SK-N-SH treated with all-trans-retinoic acid at 6 μM for 48 hours (cell line): ENCODE measurements around the gene DCAF4L1.

Experiments used
- ATAC-seq: fragments of 200-7000 bp; cut with Tn5 transposase; 3 replicates; pipeline ENCODE4 v1.9.1; 2020; ENCODE audit warnings: mild to moderate bottlenecking, moderate library complexity
- ARNTL ChIP-seq: fragments of 450-650 bp; formaldehyde crosslinking; IDR thresholded peaks from 2 replicates; pipeline ENCODE4 v1.5.0; 2020; ENCODE audit warnings: low read depth, mild to moderate bottlenecking, moderate library complexity, borderline replicate concordance
- BACH2 ChIP-seq: fragments of 250-450 bp; sonication (Bioruptor Pico); IDR thresholded peaks from 2 replicates; pipeline ENCODE4 v1.9.0; 2021; ENCODE audit warnings: mild to moderate bottlenecking, borderline replicate concordance
- CREB5 ChIP-seq: fragments of 250-450 bp; sonication (Bioruptor Pico); IDR thresholded peaks from 2 replicates; pipeline ENCODE4 v1.5.1; 2020; ENCODE audit warnings: low read depth, mild to moderate bottlenecking, moderate library complexity
- CSDC2 ChIP-seq: fragments of 250-450 bp; sonication (Bioruptor Pico); IDR thresholded peaks from 2 replicates; pipeline ENCODE4 v1.5.0; 2020; ENCODE audit warnings: mild to moderate bottlenecking, moderate library complexity
- CSRNP3 ChIP-seq: fragments of 250-450 bp; sonication (Bioruptor Pico); IDR thresholded peaks from 2 replicates; pipeline ENCODE4 v1.5.1; 2021; ENCODE audit warnings: mild to moderate bottlenecking, moderate library complexity
- ESRRG ChIP-seq: fragments of 250-450 bp; sonication (Bioruptor Pico); IDR thresholded peaks from 2 replicates; pipeline ENCODE4 v1.6.1; 2021; ENCODE audit warnings: mild to moderate bottlenecking
- GLIS3 ChIP-seq: fragments of 250-450 bp; sonication (Bioruptor Pico); IDR thresholded peaks from 2 replicates; pipeline ENCODE4 v1.5.0; 2020; ENCODE audit warnings: mild to moderate bottlenecking, moderate library complexity
- OSR1 ChIP-seq: fragments of 250-450 bp; sonication (Bioruptor Pico); IDR thresholded peaks from 2 replicates; pipeline ENCODE4 v1.8.0; 2022; ENCODE audit warnings: moderate library complexity, mild to moderate bottlenecking, inconsistent platforms
- PATZ1 ChIP-seq: fragments of 250-450 bp; sonication (Bioruptor Pico); IDR thresholded peaks from 2 replicates; pipeline ENCODE4 v1.8.0; 2020; ENCODE audit warnings: mild to moderate bottlenecking, moderate library complexity, borderline replicate concordance
- POU6F1 ChIP-seq: fragments of 250-450 bp; sonication (Bioruptor Pico); IDR thresholded peaks from 2 replicates; pipeline ENCODE4 v1.8.0; 2021; ENCODE audit warnings: low read depth, mild to moderate bottlenecking, moderate library complexity, borderline replicate concordance
- PPARA ChIP-seq: fragments of 250-450 bp; sonication (Bioruptor Pico); IDR thresholded peaks from 2 replicates; pipeline ENCODE4 v1.5.0; 2020; ENCODE audit warnings: mild to moderate bottlenecking, borderline replicate concordance
- RARB ChIP-seq: fragments of 250-450 bp; sonication (Bioruptor Pico); IDR thresholded peaks from 2 replicates; pipeline ENCODE4 v1.8.0; 2021; ENCODE audit warnings: mild to moderate bottlenecking, moderate library complexity
- SNAI2 ChIP-seq: fragments of 250-450 bp; sonication (Bioruptor Pico); IDR thresholded peaks from 2 replicates; pipeline ENCODE4 v1.5.0; 2020; ENCODE audit warnings: mild to moderate bottlenecking, moderate library complexity
- TCF4 ChIP-seq: fragments of 250-450 bp; sonication (Bioruptor Pico); IDR thresholded peaks from 2 replicates; pipeline ENCODE4 v1.8.0; 2021; ENCODE audit warnings: mild to moderate bottlenecking, moderate library complexity, borderline replicate concordance
- TOX ChIP-seq: fragments of 250-450 bp; sonication (Bioruptor Pico); IDR thresholded peaks from 2 replicates; pipeline ENCODE4 v1.8.0; 2021; ENCODE audit warnings: mild to moderate bottlenecking, moderate library complexity, borderline replicate concordance
- TSHZ2 ChIP-seq: fragments of 250-450 bp; sonication (Bioruptor Pico); IDR thresholded peaks from 2 replicates; pipeline ENCODE4 v1.5.0; 2020; ENCODE audit warnings: mild to moderate bottlenecking, moderate library complexity
- ZFP3 ChIP-seq: fragments of 250-450 bp; sonication (Bioruptor Pico); IDR thresholded peaks from 2 replicates; pipeline ENCODE4 v1.5.0; 2020; ENCODE audit warnings: mild to moderate bottlenecking, moderate library complexity
- ZFP30 ChIP-seq: fragments of 450-650 bp; formaldehyde crosslinking; IDR thresholded peaks from 2 replicates; pipeline ENCODE4 v1.5.0; 2022; ENCODE audit warnings: mild to moderate bottlenecking, moderate library complexity
- ZNF565 ChIP-seq: fragments of 450-650 bp; formaldehyde crosslinking; conservative IDR thresholded peaks from 2 replicates; pipeline ENCODE4 v1.5.0; 2020; ENCODE audit warnings: low read depth, mild to moderate bottlenecking, moderate library complexity
- ZNF70 ChIP-seq: fragments of 450-650 bp; formaldehyde crosslinking; IDR thresholded peaks from 2 replicates; pipeline ENCODE4 v1.5.0; 2020; ENCODE audit warnings: mild to moderate bottlenecking, moderate library complexity
- ZNF8 ChIP-seq: fragments of 450-650 bp; formaldehyde crosslinking; IDR thresholded peaks from 2 replicates; pipeline ENCODE4 v1.5.0; 2020; ENCODE audit warnings: mild to moderate bottlenecking, moderate library complexity

Gene DCAF4L1

GRCh38 chr4:41981456-41981855 is at the start of gene DCAF4L1:
DCAF4L1 (plus strand) TSS chr4:41981756; CDS start chr4:41981793, 37 bp downstream.
- no peak for ATAC-seq
- no peak for TF ChIP-seq TOX (CRISPR knock-in tag)

- no peak for ATAC-seq
- TF ChIP-seq ZFP30 (CRISPR knock-in tag) (no peak), ZNF565 (CRISPR knock-in tag) (no peak), ZNF8 (no peak), GLIS3 (CRISPR knock-in tag) (no peak)
These were observed 48.6 kb upstream of the DCAF4L1 start for GRCh38 chr4:41932988-41933387.

GRCh38 chr4:41933997-41934503 is 47.5 kb upstream of the DCAF4L1 start:
- no peak for TF ChIP-seq TCF4 (CRISPR knock-in tag)
- no peak for TF ChIP-seq POU6F1
- TF ChIP-seq OSR1, result no peak
- TF ChIP-seq SNAI2, result no peak
- TF ChIP-seq GLIS3 (CRISPR knock-in tag), result no peak
- TF ChIP-seq RARB (CRISPR knock-in tag), result no peak
- no peak for TF ChIP-seq ZNF70 (CRISPR knock-in tag)
- no peak for TF ChIP-seq PATZ1 (CRISPR knock-in tag)
- TF ChIP-seq ZNF565 (CRISPR knock-in tag), result no peak
- TF ChIP-seq ARNTL, result no peak
- no peak for TF ChIP-seq ZNF8
- TF ChIP-seq CSRNP3 (CRISPR knock-in tag), result no peak
- TF ChIP-seq CSDC2, result no peak
- no peak for TF ChIP-seq TSHZ2 (CRISPR knock-in tag)
- no peak for TF ChIP-seq PPARA
- TF ChIP-seq CREB5 (CRISPR knock-in tag), result no peak
- no peak for TF ChIP-seq ZFP30 (CRISPR knock-in tag)

GRCh38 chr4:41934514-41934900 is 47.0 kb upstream of the DCAF4L1 start:
- TF ChIP-seq TCF4 (CRISPR knock-in tag) (no peak), BACH2 (no peak), ESRRG (CRISPR knock-in tag) (no peak), SNAI2 (no peak), ZFP3 (no peak), OSR1 (no peak), ZNF8 (no peak), PATZ1 (CRISPR knock-in tag) (no peak), ZFP30 (CRISPR knock-in tag) (no peak), GLIS3 (CRISPR knock-in tag) (no peak), PPARA (no peak), ZNF70 (CRISPR knock-in tag) (no peak)
- no peak for ATAC-seq

More at GRCh38 chr4:41933997-41934503, 47.5 kb upstream of the DCAF4L1 start:
- ATAC-seq, result no peak
